Hepatocyte (in vitro differentiated cells): Measurements from ENCODE around the gene GALNTL6. TPM values are rescaled to one million over a fixed set of nuclear protein-coding genes. Genes with fewer than 3 reads are reported as not detected.

Source experiments
- DNase-seq: peaks from one replicate; pipeline ENCODE4 v3.0.0-alpha.2; 2016; ENCODE audit warnings: low spot score
- H2AFZ ChIP-seq: fragments of 200-600 bp; sonication (generic); 2 replicates; pipeline ENCODE4 v1.6.0; 2016; ENCODE audit warnings: antibody characterized with exemption, mild to moderate bottlenecking
- H3K27ac ChIP-seq: fragments of 200-600 bp; sonication (generic); 2 replicates; pipeline ENCODE4 v1.5.1; 2016; ENCODE audit warnings: mild to moderate bottlenecking
- H3K27me3 ChIP-seq: fragments of 200-600 bp; sonication (generic); 2 replicates; pipeline ENCODE4 v1.6.1; 2016
- H3K36me3 ChIP-seq: fragments of 200-600 bp; sonication (generic); replicated peaks from 2 replicates; pipeline ENCODE4 v1.5.1; 2016; ENCODE audit warnings: low read depth; ENCODE audit not compliant: insufficient read depth
- H3K4me1 ChIP-seq: fragments of 200-600 bp; sonication (generic); 2 replicates; pipeline ENCODE4 v1.5.1; 2016; ENCODE audit warnings: mild to moderate bottlenecking, moderate library complexity; ENCODE audit not compliant: insufficient read depth
- H3K4me2 ChIP-seq: fragments of 200-600 bp; sonication (generic); 2 replicates; pipeline ENCODE4 v1.6.0; 2016
- H3K4me3 ChIP-seq: fragments of 200-600 bp; sonication (generic); 2 replicates; pipeline ENCODE4 v1.5.1; 2016; ENCODE audit warnings: mild to moderate bottlenecking
- H3K79me2 ChIP-seq: fragments of 200-600 bp; sonication (generic); 2 replicates; pipeline ENCODE4 v1.6.0; 2017; ENCODE audit warnings: mild to moderate bottlenecking
- H3K9me2 ChIP-seq: fragments of 200-600 bp; sonication (generic); replicated peaks from 2 replicates; pipeline ENCODE4 v1.6.0; 2017; ENCODE audit warnings: mild to moderate bottlenecking; ENCODE audit not compliant: insufficient read depth
- H3K9me3 ChIP-seq: fragments of 200-600 bp; sonication (generic); 2 replicates; pipeline ENCODE4 v1.5.1; 2016; ENCODE audit warnings: low read depth, mild to moderate bottlenecking
- H4K20me1 ChIP-seq: fragments of 200-600 bp; sonication (generic); 2 replicates; pipeline ENCODE4 v1.6.0; 2016; ENCODE audit warnings: mild to moderate bottlenecking; ENCODE audit not compliant: insufficient read depth, poor library complexity, severe bottlenecking
- EZH2 ChIP-seq: fragments of 200-600 bp; sonication (generic); IDR thresholded peaks from 2 replicates; pipeline ENCODE4 v1.6.1; 2016; ENCODE audit warnings: antibody characterized with exemption, mild to moderate bottlenecking, borderline replicate concordance
- EZH2phosphoT487 ChIP-seq: fragments of 200-600 bp; sonication (generic); IDR thresholded peaks from one replicate; pipeline ENCODE4 v1.6.1; 2018; ENCODE audit warnings: antibody characterized with exemption, mild to moderate bottlenecking, low read depth, moderate library complexity; ENCODE audit not compliant: unreplicated experiment, severe bottlenecking
- WGBS: methylation state at CpG from one replicate; pipeline ENCODE4 v1.1.6; 2016; ENCODE audit warnings: low lambda C conversion rate; ENCODE audit errors: missing lambda C conversion rate; 5-methylcytosine and 5-hydroxymethylcytosine counted together
- polyA plus RNA-seq: library from polyadenylated mRNA; unstranded; fragments of >200 nt; fragmentation: Nextera tagmentation; extraction: Ambion mirVana; gene quantifications from 2 replicates; pipeline ENCODE4 v1.2.1, GENCODE V29; 2016
- total RNA-seq: library from RNA; depleted of rRNA; stranded (reverse); fragments of >200 nt; gene quantifications from 2 replicates; pipeline ENCODE4 v1.2.3, GENCODE V29; 2014
- TF ChIP-seq, protein P1 (sequence below): fragments of 200-600 bp; sonication (generic); IDR thresholded peaks from 2 replicates; pipeline ENCODE4 v1.5.1; 2016; ENCODE audit warnings: antibody characterized with exemption, mild to moderate bottlenecking; ENCODE audit not compliant: poor library complexity

The GALNTL6 gene
- total and polyA plus RNA-seq, 2 experiments from 2014 or later, result 0.53 to 0.74 TPM

DNA sequence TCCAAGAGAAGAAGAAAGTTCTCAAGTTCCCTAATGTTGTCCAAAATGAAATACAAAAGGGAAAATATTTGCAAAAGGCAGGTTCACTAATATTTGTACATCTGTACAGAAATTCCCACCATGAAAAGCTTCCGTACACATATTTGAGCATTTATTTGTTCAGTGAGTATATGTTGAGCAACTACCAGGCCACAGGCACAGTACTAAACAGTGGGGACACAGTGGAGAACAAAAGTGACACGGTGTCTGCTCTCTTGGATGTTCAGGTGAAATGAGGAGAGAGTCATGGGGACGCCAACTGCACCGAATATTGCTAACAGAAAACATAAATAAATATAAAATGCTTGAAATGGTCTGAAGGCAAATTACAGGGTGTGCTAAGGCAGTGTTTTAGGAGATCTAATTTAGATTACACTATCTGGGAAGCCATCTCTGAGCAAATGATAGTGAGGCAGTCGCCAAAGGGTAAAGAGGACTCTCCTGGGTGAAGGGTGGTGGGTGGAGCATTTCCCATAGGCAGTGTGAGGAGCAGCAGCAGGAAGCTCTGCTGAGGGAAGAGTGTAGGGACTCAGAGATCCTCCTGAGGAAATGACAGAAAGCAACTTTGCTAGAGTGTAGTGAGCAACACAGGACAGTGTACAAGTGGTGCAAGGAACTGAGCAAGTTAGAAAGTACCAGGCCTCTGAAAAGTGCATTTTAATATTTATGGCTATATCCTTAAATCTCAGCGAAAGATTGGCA lies 375.2 kb downstream of the GALNTL6 start:
- Histone ChIP-seq H3K4me1 (no peaks in the 10 kb centered on the region), H3K9me3 (no peaks in the 10 kb centered on the region), H3K9me2 (no peaks in the 10 kb centered on the region), H3K27me3 (no peaks in the 10 kb centered on the region), H3K4me3 (no peak overlapping the region), H3K4me2 (peak overlapping the region; percentile 62), H3K36me3 (no peaks in the 10 kb centered on the region), H2AFZ (peak overlapping the region; percentile 37), H4K20me1 (no peaks in the 10 kb centered on the region), H3K27ac (no peak overlapping the region), H3K79me2 (no peaks in the 10 kb centered on the region)
- TF ChIP-seq EZH2phosphoT487 (no peak), EZH2 (no peak)
- TF ChIP-seq, protein P1, sequence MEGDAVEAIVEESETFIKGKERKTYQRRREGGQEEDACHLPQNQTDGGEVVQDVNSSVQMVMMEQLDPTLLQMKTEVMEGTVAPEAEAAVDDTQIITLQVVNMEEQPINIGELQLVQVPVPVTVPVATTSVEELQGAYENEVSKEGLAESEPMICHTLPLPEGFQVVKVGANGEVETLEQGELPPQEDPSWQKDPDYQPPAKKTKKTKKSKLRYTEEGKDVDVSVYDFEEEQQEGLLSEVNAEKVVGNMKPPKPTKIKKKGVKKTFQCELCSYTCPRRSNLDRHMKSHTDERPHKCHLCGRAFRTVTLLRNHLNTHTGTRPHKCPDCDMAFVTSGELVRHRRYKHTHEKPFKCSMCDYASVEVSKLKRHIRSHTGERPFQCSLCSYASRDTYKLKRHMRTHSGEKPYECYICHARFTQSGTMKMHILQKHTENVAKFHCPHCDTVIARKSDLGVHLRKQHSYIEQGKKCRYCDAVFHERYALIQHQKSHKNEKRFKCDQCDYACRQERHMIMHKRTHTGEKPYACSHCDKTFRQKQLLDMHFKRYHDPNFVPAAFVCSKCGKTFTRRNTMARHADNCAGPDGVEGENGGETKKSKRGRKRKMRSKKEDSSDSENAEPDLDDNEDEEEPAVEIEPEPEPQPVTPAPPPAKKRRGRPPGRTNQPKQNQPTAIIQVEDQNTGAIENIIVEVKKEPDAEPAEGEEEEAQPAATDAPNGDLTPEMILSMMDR, result no peak
- 57% methylated on average over 6 of the region's 6 CpGs for WGBS
- peak; percentile 12 for DNase-seq

- H3K79me2 ChIP-seq, result no peaks in the 10 kb centered on the region
- H3K4me1 ChIP-seq, result no peaks in the 10 kb centered on the region
- TF ChIP-seq, protein P1, result peak; percentile 80
- TF ChIP-seq EZH2, result no peak
- H3K9me3 ChIP-seq, result no peaks in the 10 kb centered on the region
- H3K27me3 ChIP-seq, result no peaks in the 10 kb centered on the region
- no peak overlapping the region for H3K27ac ChIP-seq
- H4K20me1 ChIP-seq, result no peaks in the 10 kb centered on the region
- no peaks in the 10 kb centered on the region for H3K9me2 ChIP-seq
- H3K36me3 ChIP-seq, result no peaks in the 10 kb centered on the region
- no peak overlapping the region for H3K4me3 ChIP-seq
- peak; percentile 47 for DNase-seq
- H2AFZ ChIP-seq, result no peak overlapping the region
- H3K4me2 ChIP-seq, result no peak overlapping the region
These were observed 389.4 kb downstream of the GALNTL6 start for GRCh38 chr4:172202480-172203076.

DNA sequence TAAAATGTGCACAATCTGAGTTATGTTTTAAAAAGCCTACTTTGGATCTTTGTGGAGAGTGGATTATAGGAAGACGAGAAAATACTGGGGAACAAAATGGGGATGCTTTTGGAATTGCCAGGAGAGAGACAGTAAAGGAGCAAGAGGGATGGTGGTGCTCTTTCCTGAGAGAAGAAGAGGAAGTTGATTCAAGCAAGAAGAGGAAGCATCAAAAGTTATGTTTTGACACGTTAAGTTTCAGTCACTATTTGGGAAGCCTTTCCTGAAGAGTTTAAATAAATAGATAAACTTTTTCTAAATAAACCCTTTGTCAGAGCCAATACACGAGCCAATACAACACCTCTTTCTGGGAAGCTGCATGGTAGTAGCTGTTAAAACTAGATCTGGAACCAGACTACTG lies 394.1 kb downstream of the GALNTL6 start:
- DNase-seq, result no peak
- H2AFZ ChIP-seq, result no peak overlapping the region

More for the DNA sequence above, 394.1 kb downstream of the GALNTL6 start:
- no peaks in the 10 kb centered on the region for H3K36me3 ChIP-seq
- TF ChIP-seq, protein P1, result no peak
- TF ChIP-seq EZH2phosphoT487 (no peak), EZH2 (no peak)
- 83% methylated on average over 3 of the region's 3 CpGs for WGBS
- no peaks in the 10 kb centered on the region for H4K20me1 ChIP-seq
- no peak overlapping the region for H3K4me3 ChIP-seq
- no peaks in the 10 kb centered on the region for H3K9me2 ChIP-seq
- no peaks in the 10 kb centered on the region for H3K79me2 ChIP-seq
- no peaks in the 10 kb centered on the region for H3K27me3 ChIP-seq
- H3K27ac ChIP-seq, result no peak overlapping the region
- H3K4me1 ChIP-seq, result no peaks in the 10 kb centered on the region
- H3K4me2 ChIP-seq, result no peak overlapping the region
- no peaks in the 10 kb centered on the region for H3K9me3 ChIP-seq
